Left lung (tissue), 10 donors: ENCODE data around the gene TUBB4A. TPM values are rescaled to one million over a fixed set of nuclear protein-coding genes. Genes with fewer than 3 reads are reported as not detected.

Source experiments
- ATAC-seq: fragments of 200-7000 bp; cut with Tn5 transposase; one replicate; pipeline ENCODE4 v1.9.1; 2020; ENCODE audit warnings: moderate library complexity
- DNase-seq, 4 donors: peaks; one replicate each; pipeline ENCODE4 v3.0.0-alpha.2; 2013 to 2020
- H3K27ac ChIP-seq, 2 donors: fragments of 200-600 bp; sonication (generic) in 1 of 2; one replicate each; pipeline versions ENCODE4 v1.5.0 to v1.8.0; 2020 to 2021
- H3K27me3 ChIP-seq, 2 donors: fragments of 200-600 bp; sonication (generic) in 1 of 2; one replicate each; pipeline versions ENCODE4 v1.5.0 to v1.8.0; 2020 to 2021
- H3K36me3 ChIP-seq, 2 donors: fragments of 200-600 bp; sonication (generic) in 1 of 2; one replicate each; pipeline versions ENCODE4 v1.5.0 to v1.8.0; 2020 to 2021
- H3K4me1 ChIP-seq, 2 donors: fragments of 200-600 bp; one replicate each; pipeline ENCODE4 v1.8.0; 2021
- H3K4me3 ChIP-seq, 2 donors: fragments of 200-600 bp; sonication (generic) in 1 of 2; one replicate each; pipeline versions ENCODE4 v1.5.0 to v1.8.0; 2020 to 2021; ENCODE audit warnings: mild to moderate bottlenecking in 1 of 2
- H3K9me3 ChIP-seq, 2 donors: fragments of 200-600 bp; sonication (generic) in 1 of 2; one replicate each; pipeline versions ENCODE4 v1.5.0 to v1.8.0; 2020 to 2021
- intact Hi-C, 2 donors: fragments of 100-400 bp; cut with DNase I; formaldehyde crosslinking; loops; one replicate each; pipeline versions ENCODE4 v1.11.2 to v1.14.2; 2022
- polyA plus RNA-seq, 6 donors: library from polyadenylated mRNA; unstranded; fragments of 120-200 nt; gene quantifications; one replicate each; pipeline ENCODE4 v1.2.1, GENCODE V29; 2013; ENCODE audit not compliant: insufficient read length in 6 of 6
- total RNA-seq, 2 donors: library from RNA; stranded (reverse); fragmentation: NEBNext Ultra II Directional; extraction: Animal tissue kit (Norgen Biotek cat#: 25700); gene quantifications; one replicate each; pipeline ENCODE4 v1.2.1, GENCODE V29; 2021
- TF ChIP-seq, protein P1 (sequence below), 2 donors: fragments of 200-600 bp; sonication (generic) in 1 of 2; IDR thresholded peaks; one replicate each; pipeline versions ENCODE4 v1.5.0 to v1.8.0; 2021; ENCODE audit warnings: antibody characterized with exemption in 2 of 2
- donor health status: DM: no; HTN: yes; CAD: no.
- donor health status: DM: no; HTN: no; CAD: no.

Gene TUBB4A
- total and polyA plus RNA-seq, 8 donors = 0.35 to 5.9 (median 4.3) TPM

DNA sequence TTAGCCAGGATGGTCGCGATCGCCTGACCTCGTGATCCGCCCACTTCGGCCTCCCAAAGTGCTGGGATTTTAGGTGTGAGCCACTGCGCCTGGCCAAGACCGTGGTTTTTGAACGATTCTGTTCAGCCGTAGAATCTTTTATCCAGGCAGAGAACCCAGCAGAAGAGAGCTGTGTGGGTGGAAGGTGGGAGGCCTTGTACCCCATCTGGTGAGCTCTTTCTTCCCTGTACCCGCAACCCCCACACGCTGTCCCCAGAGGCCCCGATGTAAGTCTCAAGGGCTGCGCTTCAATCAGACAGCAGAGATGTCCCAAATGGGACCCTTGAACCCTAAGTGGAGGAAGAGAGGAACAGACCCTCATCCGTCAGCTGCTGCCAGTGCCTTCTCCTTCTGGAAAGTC, 46.2 kb downstream of the TUBB4A start:
- Histone ChIP-seq H3K4me1 (peaks cover 0 to 18% of the 10 kb centered on the region in 2 donors), H3K36me3 (peaks cover 0 to 40% of the 10 kb centered on the region in 2 donors), H3K9me3 (peaks cover 0 to 17% of the 10 kb centered on the region in 2 donors), H3K27ac (no peak overlapping the region), H3K4me3 (no peak overlapping the region), H3K27me3 (peaks cover 0 to 20% of the 10 kb centered on the region in 2 donors)
- TF ChIP-seq, protein P1, sequence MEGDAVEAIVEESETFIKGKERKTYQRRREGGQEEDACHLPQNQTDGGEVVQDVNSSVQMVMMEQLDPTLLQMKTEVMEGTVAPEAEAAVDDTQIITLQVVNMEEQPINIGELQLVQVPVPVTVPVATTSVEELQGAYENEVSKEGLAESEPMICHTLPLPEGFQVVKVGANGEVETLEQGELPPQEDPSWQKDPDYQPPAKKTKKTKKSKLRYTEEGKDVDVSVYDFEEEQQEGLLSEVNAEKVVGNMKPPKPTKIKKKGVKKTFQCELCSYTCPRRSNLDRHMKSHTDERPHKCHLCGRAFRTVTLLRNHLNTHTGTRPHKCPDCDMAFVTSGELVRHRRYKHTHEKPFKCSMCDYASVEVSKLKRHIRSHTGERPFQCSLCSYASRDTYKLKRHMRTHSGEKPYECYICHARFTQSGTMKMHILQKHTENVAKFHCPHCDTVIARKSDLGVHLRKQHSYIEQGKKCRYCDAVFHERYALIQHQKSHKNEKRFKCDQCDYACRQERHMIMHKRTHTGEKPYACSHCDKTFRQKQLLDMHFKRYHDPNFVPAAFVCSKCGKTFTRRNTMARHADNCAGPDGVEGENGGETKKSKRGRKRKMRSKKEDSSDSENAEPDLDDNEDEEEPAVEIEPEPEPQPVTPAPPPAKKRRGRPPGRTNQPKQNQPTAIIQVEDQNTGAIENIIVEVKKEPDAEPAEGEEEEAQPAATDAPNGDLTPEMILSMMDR (IDR thresholded peaks at IDR 0.05) = no peak
- intact Hi-C loops = no loop called here
- DNase-seq (no peak), ATAC-seq (no peak)

DNA sequence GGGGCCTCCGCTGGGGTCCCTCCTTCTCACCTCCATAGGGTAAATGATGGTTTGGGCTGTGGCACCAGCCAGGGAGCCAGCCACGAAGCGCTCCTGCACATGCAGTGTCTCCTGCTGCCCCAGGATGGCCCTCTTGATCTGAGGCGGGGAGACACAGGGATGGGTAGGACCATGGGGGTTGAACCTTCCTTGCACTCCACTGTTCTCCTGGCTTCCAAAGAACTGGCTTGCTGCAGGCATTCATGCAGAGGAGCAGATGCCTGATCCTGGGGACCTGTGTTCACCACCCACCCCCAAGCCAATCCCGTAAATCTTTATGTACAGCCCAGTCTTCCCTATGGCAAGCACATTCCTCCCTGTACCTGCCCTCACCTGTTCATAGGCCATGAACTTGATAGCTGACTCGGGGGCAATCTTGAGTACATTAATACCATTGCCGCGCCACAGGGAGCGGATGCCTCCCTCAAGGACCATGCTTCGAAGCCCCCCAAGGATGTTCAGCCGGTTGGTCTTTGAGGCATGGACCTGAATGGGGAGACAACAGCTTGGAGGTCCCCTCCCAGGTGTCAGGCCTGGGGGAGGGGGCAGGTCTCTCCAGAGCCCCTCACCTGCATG, 48.1 kb downstream of the TUBB4A start:
- intact Hi-C loops = no loop called here
- TF ChIP-seq, protein P1 (IDR thresholded peaks at IDR 0.05) = no peak
- H3K27me3 ChIP-seq = peaks cover 0 to 11% of the 10 kb centered on the region in 2 donors
- no peak overlapping the region for H3K4me3 ChIP-seq
- H3K27ac ChIP-seq = no peak overlapping the region
- H3K9me3 ChIP-seq = peaks cover 0 to 17% of the 10 kb centered on the region in 2 donors
- peaks cover 0 to 40% of the 10 kb centered on the region in 2 donors for H3K36me3 ChIP-seq
- DNase-seq (no peak), ATAC-seq (no peak)
- peaks cover 0 to under 1% of the 10 kb centered on the region in 2 donors for H3K4me1 ChIP-seq

DNA sequence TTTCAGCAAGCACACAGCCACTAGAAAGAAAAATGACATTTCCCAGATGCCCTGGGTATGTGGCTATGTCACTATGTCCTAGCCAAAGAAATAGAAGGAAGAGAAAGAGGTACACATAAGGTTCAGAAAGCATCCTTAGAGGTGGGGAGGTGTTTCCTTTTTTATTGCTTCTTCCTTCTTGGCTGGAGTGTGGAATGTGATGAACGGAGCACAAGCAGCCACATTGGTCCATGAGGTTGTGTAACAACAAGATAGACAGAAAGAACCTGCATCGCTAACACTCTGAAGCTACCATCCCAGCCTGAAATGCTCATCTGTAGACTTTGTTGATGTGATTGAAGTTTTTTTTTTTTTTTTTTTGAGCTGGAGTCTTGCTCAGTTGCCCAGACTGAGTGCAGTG, 49.2 kb downstream of the TUBB4A start:
- TF ChIP-seq, protein P1 (IDR thresholded peaks at IDR 0.05) = no peak
- Histone ChIP-seq H3K4me3 (no peak overlapping the region), H3K9me3 (peaks cover 0 to 17% of the 10 kb centered on the region in 2 donors), H3K4me1 (no peaks in the 10 kb centered on the region), H3K27me3 (peaks cover 0 to 2% of the 10 kb centered on the region in 2 donors), H3K36me3 (peaks cover 0 to 40% of the 10 kb centered on the region in 2 donors), H3K27ac (no peak overlapping the region)
- DNase-seq (no peak), ATAC-seq (no peak)
- intact Hi-C loops = no loop called here

DNA sequence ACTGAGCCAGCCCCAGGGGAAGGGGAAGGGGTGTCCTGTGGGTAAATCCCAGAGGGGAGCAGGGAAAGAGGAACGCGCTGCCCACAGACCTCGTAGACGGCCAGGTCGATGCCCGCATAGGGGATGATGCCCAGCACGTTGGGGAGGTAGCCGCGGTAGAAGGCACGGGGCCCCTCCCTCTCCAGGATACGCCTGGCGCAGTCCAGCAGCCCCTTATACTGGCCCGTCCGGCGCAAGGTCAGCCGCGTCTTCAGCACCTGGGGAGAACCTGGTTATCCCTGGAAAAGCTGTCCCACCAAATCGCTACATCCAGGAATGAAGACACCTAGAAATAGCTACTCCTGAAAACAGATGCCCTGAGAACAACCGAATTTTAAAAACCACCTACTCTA, 49.9 kb downstream of the TUBB4A start:
- H3K4me1 ChIP-seq = no peaks in the 10 kb centered on the region
- intact Hi-C loops = no loop called here
- peaks cover 0 to 17% of the 10 kb centered on the region in 2 donors for H3K9me3 ChIP-seq
- no peak overlapping the region for H3K4me3 ChIP-seq
- DNase-seq (no peak), ATAC-seq (no peak)
- TF ChIP-seq, protein P1 (IDR thresholded peaks at IDR 0.05) = no peak
- peaks cover 0 to 40% of the 10 kb centered on the region in 2 donors for H3K36me3 ChIP-seq
- no peaks in the 10 kb centered on the region for H3K27me3 ChIP-seq
- H3K27ac ChIP-seq = no peak overlapping the region

DNA sequence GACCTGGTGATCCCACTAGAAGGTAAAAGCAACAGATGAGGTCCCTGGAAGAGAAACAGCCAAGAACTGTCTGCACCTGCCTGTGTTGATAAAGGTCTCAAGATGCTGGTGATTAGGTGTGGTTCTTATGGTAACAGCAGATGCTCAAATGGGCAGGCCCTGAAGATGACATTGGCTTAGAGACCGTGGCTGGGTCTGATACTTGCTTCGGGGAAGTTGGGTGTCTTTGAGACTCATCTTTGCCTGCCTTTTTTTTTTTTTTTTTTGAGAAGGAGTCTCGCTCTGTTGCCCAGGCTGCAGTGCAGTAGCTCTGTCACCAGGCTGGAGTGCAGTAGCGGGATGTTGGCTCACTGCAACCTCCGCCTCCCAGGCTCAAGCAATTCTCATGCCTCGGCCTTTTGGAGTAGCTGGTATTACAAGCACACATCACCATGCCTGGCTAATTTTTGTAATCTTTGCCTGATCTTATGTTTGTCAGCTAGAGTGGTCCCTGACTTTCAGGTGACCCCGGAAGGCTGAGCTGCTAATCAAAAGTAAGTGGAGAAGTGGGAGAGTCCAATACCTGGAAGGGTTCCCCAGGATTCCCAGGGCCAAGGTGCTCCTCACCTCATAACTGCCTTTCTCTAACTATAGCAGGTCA, 50.4 kb downstream of the TUBB4A start:
- H3K27me3 ChIP-seq = no peaks in the 10 kb centered on the region
- H3K4me3 ChIP-seq = no peak overlapping the region
- no peaks in the 10 kb centered on the region for H3K4me1 ChIP-seq
- H3K9me3 ChIP-seq = peaks cover 0 to 17% of the 10 kb centered on the region in 2 donors
- ATAC-seq (no peak), DNase-seq (no peak)
- intact Hi-C loops = no loop called here
- peaks cover 0 to 40% of the 10 kb centered on the region in 2 donors for H3K36me3 ChIP-seq
- no peak overlapping the region for H3K27ac ChIP-seq
- TF ChIP-seq, protein P1 (IDR thresholded peaks at IDR 0.05) = no peak
